SU-DHL-6 (cell line): ENCODE results near the gene MARK2.

Experiments
- EZH2phosphoT487 ChIP-seq: fragments of 200-600 bp; sonication (generic), shearing (Covaris generic); conservative IDR thresholded peaks from 2 replicates; pipeline ENCODE4 v1.6.1; 2018; ENCODE audit warnings: mild to moderate bottlenecking, antibody characterized with exemption, low read length, moderate library complexity, mixed read lengths
- TF ChIP-seq, protein P1 (sequence below): fragments of 200-600 bp; sonication (generic); IDR thresholded peaks from one replicate; pipeline ENCODE4 v1.5.1; 2017; ENCODE audit warnings: antibody characterized with exemption, mild to moderate bottlenecking, low read length, moderate library complexity; ENCODE audit not compliant: insufficient read depth, poor library complexity, severe bottlenecking

GRCh38 chr11:63951779-63952536 lies 113.0 kb downstream of the MARK2 start:
- TF ChIP-seq, protein P1, sequence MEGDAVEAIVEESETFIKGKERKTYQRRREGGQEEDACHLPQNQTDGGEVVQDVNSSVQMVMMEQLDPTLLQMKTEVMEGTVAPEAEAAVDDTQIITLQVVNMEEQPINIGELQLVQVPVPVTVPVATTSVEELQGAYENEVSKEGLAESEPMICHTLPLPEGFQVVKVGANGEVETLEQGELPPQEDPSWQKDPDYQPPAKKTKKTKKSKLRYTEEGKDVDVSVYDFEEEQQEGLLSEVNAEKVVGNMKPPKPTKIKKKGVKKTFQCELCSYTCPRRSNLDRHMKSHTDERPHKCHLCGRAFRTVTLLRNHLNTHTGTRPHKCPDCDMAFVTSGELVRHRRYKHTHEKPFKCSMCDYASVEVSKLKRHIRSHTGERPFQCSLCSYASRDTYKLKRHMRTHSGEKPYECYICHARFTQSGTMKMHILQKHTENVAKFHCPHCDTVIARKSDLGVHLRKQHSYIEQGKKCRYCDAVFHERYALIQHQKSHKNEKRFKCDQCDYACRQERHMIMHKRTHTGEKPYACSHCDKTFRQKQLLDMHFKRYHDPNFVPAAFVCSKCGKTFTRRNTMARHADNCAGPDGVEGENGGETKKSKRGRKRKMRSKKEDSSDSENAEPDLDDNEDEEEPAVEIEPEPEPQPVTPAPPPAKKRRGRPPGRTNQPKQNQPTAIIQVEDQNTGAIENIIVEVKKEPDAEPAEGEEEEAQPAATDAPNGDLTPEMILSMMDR, result no peak
- TF ChIP-seq EZH2phosphoT487, result no peak
